ENCODE results near the gene ACR. TPM values are rescaled to one million over a fixed set of nuclear protein-coding genes. Genes with fewer than 3 reads are reported as not detected.

ACR gene
- total and polyA plus RNA-seq, 4 experiments from 2014 or later = not detected

DNA sequence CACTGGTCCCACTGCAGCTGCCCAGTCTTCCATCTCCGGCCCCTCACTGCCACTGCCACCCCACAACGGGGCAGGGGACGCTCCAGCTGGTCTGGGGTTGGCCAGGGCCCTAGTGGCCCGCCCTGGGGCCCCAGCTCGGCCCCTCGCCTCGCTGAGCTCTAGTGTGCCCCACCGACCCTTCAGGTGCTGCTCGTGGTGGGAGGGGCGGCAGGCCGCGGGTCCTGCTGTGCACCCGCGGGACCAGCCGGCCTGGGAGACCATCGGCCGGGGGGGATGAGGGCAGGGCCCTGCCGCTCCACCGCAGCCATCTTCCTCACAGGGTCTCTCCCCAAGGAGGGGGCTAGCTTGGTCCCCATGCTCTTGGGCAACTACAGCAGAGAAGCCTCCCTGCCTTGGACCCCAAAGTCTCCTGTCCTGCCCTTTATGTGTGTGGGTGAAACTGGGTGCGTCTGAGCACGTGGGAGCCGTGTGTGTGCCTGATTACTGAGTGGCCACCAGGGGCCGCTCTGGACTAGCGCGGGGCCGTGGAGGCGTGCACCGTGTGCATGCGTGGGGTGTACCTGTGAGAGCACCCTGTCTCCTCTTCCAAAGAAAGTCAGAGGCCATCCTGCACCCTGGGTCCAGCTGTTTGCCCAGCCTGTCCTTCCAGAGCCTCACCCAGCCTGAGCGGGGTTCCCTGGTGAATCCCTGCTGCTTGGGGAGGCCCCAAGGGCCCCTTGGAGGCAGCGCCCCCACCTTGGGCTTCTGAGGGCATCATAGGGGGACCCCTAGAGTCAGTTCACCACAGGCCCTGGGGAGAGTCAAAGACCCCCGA is 6.0 kb upstream of the ACR start:
- peak overlapping the region in 1 of 7 donors; percentile 74 for H3K27ac Mint-ChIP-seq
- Histone ChIP-seq H3K9me3 (ENCODE audit: control insufficient read depth in 1 of 2, low read length in 2 of 2) (no peaks in the 10 kb centered on the region), H3K27ac (ENCODE audit: low read depth, low read length) (no peak overlapping the region), H3K36me3 (ENCODE audit: insufficient read depth, low read length) (no peaks in the 10 kb centered on the region), H3K4me3 (ENCODE audit: low read length in 2 of 2) (no peak overlapping the region), H3K27me3 (ENCODE audit: insufficient read depth, low read length) (no peaks in the 10 kb centered on the region), H3K4me1 (ENCODE audit: insufficient read depth, low read length) (peaks cover 6% of the 10 kb centered on the region)
- no peak overlapping the region for H3K4me3 Mint-ChIP-seq
- ChIA-PET CTCF (ENCODE audit: partially characterized antibody) (interaction anchor here (0.7 to 1.6 kb wide), 2 partner anchors 25 to 32 kb away, joined by 3 to 10 read pairs; no protein-coding TSS in a partner anchor), POLR2A (ENCODE audit: partially characterized antibody) (no interaction called here)
- peaks cover 0 to 2% of the 10 kb centered on the region in 2 donors for H3K27me3 Mint-ChIP-seq
- peak; percentile 50 to 69 (median 64) for DNase-seq
- H3K36me3 Mint-ChIP-seq = no peaks in the 10 kb centered on the region
- intact Hi-C loops (cut with micrococcal nuclease) = loop anchor here (1.0 kb wide), 1 partner anchor 25 kb away; no protein-coding TSS in a partner anchor
- H3K4me1 Mint-ChIP-seq = peaks cover 4 to 5% (median 4%) of the 10 kb centered on the region in 4 donors
- H3K9me3 Mint-ChIP-seq = no peaks in the 10 kb centered on the region

DNA sequence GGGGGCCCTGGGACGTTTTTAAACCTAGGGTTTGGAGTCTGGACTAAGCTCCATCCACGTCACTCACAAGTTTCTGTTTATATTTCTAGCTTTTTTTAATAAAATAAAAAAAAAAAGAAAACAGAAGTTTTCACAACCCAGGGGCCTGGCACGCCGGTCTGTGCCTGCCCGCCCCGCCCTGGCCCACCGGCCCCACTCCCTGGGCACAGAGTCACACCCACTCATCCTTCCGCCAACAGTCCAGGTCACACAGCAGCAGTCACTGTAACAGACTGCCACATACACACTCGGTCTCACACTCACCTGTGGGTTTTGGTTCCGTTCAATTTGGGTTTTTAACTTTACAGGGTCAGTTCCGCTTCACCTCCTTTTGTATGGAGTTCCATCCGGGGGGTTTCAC is 5.3 kb upstream of the ACR start:
- POLR2A ChIA-PET (ENCODE audit: partially characterized antibody) = no interaction called here
- Histone ChIP-seq H3K4me1 (ENCODE audit: insufficient read depth, low read length) (peaks cover 6% of the 10 kb centered on the region), H3K27me3 (ENCODE audit: insufficient read depth, low read length) (no peaks in the 10 kb centered on the region), H3K27ac (ENCODE audit: low read depth, low read length) (no peak overlapping the region), H3K9me3 (ENCODE audit: control insufficient read depth in 1 of 2, low read length in 2 of 2) (no peaks in the 10 kb centered on the region), H3K4me3 (ENCODE audit: low read length in 2 of 2) (no peak overlapping the region), H3K36me3 (ENCODE audit: insufficient read depth, low read length) (no peaks in the 10 kb centered on the region)
- no peaks in the 10 kb centered on the region for H3K9me3 Mint-ChIP-seq
- H3K27ac Mint-ChIP-seq = peak overlapping the region in 1 of 7 donors; percentile 53
- DNase-seq = no peak
- H3K27me3 Mint-ChIP-seq = peaks cover 2 to 3% of the 10 kb centered on the region in 2 donors
- no peak overlapping the region for H3K4me3 Mint-ChIP-seq
- intact Hi-C loops (cut with micrococcal nuclease) = loop anchor here (1.0 kb wide), 1 partner anchor 25 kb away; no protein-coding TSS in a partner anchor
- peaks cover 4 to 5% (median 4%) of the 10 kb centered on the region in 4 donors for H3K4me1 Mint-ChIP-seq
- CTCF ChIA-PET (ENCODE audit: partially characterized antibody) = interaction anchor here (1.6 kb wide), 1 partner anchor 24 kb away, joined by 10 read pairs; no protein-coding TSS in a partner anchor
- H3K36me3 Mint-ChIP-seq = no peaks in the 10 kb centered on the region

DNA sequence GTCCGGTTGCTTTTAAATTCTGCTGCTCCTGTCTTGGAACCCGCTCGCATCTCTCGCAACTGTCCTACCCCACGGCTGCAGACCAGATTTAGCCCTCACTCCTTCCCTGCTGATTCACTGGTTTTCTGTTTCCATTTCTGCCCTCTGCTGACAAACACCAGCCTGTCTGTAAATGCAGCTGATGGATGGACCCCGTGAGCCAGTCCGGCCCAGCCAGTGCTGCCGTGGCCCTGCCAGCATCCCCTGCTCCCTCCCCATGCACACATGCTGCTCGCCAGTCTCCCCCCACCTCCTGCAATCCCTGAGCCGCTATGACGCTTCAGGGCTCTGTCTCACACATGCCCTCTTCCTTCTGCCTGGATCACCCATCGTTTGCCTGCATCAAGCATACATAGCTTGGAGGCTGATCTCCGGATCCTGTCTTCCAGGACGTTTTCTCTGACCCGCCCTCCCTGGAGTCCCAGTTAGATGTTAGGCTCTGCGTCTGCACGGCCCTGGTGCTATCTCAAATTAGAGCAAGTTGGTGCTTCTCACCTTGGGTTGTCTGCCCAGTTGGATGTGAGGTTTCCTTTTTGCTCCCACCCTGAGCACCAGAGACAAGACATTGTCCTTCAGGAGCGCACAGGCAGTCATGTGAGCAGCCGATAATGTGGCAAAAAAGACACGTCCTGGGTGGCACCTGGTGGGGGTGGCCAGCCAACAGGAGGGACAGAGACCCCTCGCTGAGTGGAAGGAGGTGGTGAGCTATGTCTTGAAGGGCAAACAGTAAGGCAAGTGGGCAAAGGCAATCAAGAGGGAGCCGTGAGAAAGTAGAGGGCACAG is 4.3 kb upstream of the ACR start:
- CTCF ChIA-PET (ENCODE audit: partially characterized antibody) = no interaction called here
- no peaks in the 10 kb centered on the region for H3K36me3 ChIP-seq (ENCODE audit: insufficient read depth, low read length)
- H3K27me3 Mint-ChIP-seq = peaks cover 3 to 4% of the 10 kb centered on the region in 2 donors
- intact Hi-C loops (cut with micrococcal nuclease) = no loop called here
- POLR2A ChIA-PET (ENCODE audit: partially characterized antibody) = no interaction called here
- peak overlapping the region in 2 of 7 donors; percentile 68 to 77 for H3K27ac Mint-ChIP-seq
- no peaks in the 10 kb centered on the region for H3K9me3 ChIP-seq (ENCODE audit: control insufficient read depth in 1 of 2, low read length in 2 of 2)
- no peak overlapping the region for H3K4me3 Mint-ChIP-seq
- peaks cover 4 to 5% (median 4%) of the 10 kb centered on the region in 4 donors for H3K4me1 Mint-ChIP-seq
- no peaks in the 10 kb centered on the region for H3K36me3 Mint-ChIP-seq
- H3K9me3 Mint-ChIP-seq = no peaks in the 10 kb centered on the region
- H3K4me1 ChIP-seq (ENCODE audit: insufficient read depth, low read length) = peaks cover 6% of the 10 kb centered on the region
- H3K4me3 ChIP-seq (ENCODE audit: low read length in 2 of 2) = no peak overlapping the region
- no peaks in the 10 kb centered on the region for H3K27me3 ChIP-seq (ENCODE audit: insufficient read depth, low read length)
- no peak overlapping the region for H3K27ac ChIP-seq (ENCODE audit: low read depth, low read length)
- DNase-seq = no peak

DNA sequence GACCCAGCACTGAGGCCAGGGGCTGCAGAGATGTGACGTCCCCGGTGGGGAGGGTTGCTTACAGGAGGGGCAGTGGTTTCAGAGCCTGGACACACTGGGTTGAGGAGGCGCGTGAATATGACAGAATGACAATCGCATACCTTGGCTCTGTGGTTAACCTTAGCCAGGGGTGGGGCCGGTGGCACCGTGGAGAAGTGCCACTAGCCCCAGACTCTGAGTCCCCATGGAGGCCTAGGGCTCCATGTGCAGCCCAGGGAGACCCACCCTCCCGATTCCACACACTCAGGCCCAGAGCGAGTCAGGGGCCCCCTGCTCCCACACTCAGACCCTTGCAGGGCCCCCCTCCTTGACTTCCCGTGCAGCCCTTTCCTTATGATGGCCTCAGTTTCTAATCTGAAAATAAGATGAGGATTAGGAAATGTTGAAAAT is 3.6 kb upstream of the ACR start:
- H3K9me3 Mint-ChIP-seq = no peaks in the 10 kb centered on the region
- peaks cover 3 to 5% of the 10 kb centered on the region in 2 donors for H3K27me3 Mint-ChIP-seq
- ChIA-PET CTCF (ENCODE audit: partially characterized antibody) (no interaction called here), POLR2A (ENCODE audit: partially characterized antibody) (no interaction called here)
- Histone ChIP-seq H3K4me1 (ENCODE audit: insufficient read depth, low read length) (peaks cover 6% of the 10 kb centered on the region), H3K27ac (ENCODE audit: low read depth, low read length) (no peak overlapping the region), H3K27me3 (ENCODE audit: insufficient read depth, low read length) (no peaks in the 10 kb centered on the region), H3K9me3 (ENCODE audit: control insufficient read depth in 1 of 2, low read length in 2 of 2) (no peaks in the 10 kb centered on the region), H3K36me3 (ENCODE audit: insufficient read depth, low read length) (no peaks in the 10 kb centered on the region), H3K4me3 (ENCODE audit: low read length in 2 of 2) (no peak overlapping the region)
- H3K27ac Mint-ChIP-seq = peak overlapping the region in 2 of 7 donors; percentile 17 to 68
- no peak overlapping the region for H3K4me3 Mint-ChIP-seq
- no peaks in the 10 kb centered on the region for H3K36me3 Mint-ChIP-seq
- no peak for DNase-seq
- H3K4me1 Mint-ChIP-seq = peaks cover 4 to 5% (median 4%) of the 10 kb centered on the region in 4 donors
- intact Hi-C loops (cut with micrococcal nuclease) = no loop called here

DNA sequence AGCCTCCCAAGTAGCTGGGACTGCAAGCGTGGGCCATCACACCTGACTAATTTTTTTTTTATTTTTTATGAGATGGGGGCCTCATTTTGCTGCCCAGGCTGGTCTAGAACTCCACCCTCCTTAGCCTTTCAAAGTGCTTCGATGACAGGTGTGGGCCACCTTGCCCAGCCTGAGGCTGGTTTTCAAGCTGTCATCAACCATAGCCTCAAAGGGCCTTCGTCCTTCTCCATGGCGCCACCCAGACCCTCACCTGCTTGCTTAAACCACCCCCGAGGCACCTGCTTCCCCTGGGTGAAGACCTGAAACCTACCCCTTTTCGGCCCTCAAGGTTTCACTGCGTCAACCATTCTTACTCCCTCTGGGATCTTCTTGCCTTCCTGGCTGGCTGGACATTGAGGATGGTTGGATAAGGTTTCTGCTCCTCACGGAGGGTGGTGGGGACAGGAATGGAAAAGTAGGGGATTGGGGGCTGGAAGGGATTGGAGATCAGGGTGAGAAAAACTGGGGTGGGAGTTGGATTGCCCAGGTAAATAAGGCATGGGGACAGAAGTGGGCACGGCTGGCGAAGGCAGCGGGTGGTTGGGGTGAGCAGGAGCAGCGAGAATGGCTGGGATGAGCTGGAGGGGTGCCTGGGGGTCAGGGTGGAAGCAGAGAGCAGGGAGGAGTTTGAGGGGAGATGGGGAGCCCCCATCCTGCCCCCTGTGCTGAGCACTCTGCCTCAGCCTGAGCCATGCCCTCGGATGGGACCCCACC is 2.8 kb upstream of the ACR start:
- no peaks in the 10 kb centered on the region for H3K9me3 Mint-ChIP-seq
- Histone ChIP-seq H3K27me3 (ENCODE audit: insufficient read depth, low read length) (no peaks in the 10 kb centered on the region), H3K27ac (ENCODE audit: low read depth, low read length) (no peak overlapping the region), H3K9me3 (ENCODE audit: control insufficient read depth in 1 of 2, low read length in 2 of 2) (no peaks in the 10 kb centered on the region), H3K4me1 (ENCODE audit: insufficient read depth, low read length) (peaks cover 6% of the 10 kb centered on the region), H3K36me3 (ENCODE audit: insufficient read depth, low read length) (no peaks in the 10 kb centered on the region), H3K4me3 (ENCODE audit: low read length in 2 of 2) (no peak overlapping the region)
- H3K4me1 Mint-ChIP-seq = peaks cover 4 to 5% (median 4%) of the 10 kb centered on the region in 4 donors
- no peak overlapping the region for H3K4me3 Mint-ChIP-seq
- ChIA-PET CTCF (ENCODE audit: partially characterized antibody) (no interaction called here), POLR2A (ENCODE audit: partially characterized antibody) (no interaction called here)
- no peaks in the 10 kb centered on the region for H3K36me3 Mint-ChIP-seq
- intact Hi-C loops (cut with micrococcal nuclease) = no loop called here
- H3K27ac Mint-ChIP-seq = peak overlapping the region in 1 of 7 donors; percentile 18
- peaks cover 3 to 5% of the 10 kb centered on the region in 2 donors for H3K27me3 Mint-ChIP-seq
- DNase-seq = no peak

DNA sequence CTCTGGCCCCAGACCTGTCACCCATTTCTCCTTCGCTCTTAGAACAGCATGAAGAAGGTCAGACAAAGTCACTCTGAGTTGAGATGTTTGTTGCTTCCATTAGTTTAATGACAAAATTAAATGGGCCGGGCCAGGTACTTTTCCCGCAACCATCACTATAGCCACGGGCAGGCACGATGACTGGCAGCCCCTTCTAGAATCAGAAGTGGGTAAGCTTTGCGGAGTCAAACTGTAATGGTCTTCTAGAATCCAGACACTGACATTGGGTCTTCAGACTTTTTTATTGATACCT is 2.3 kb upstream of the ACR start:
- ChIA-PET CTCF (ENCODE audit: partially characterized antibody) (no interaction called here), POLR2A (ENCODE audit: partially characterized antibody) (no interaction called here)
- Histone ChIP-seq H3K4me1 (ENCODE audit: insufficient read depth, low read length) (peaks cover 6% of the 10 kb centered on the region), H3K9me3 (ENCODE audit: control insufficient read depth in 1 of 2, low read length in 2 of 2) (no peaks in the 10 kb centered on the region), H3K27ac (ENCODE audit: low read depth, low read length) (no peak overlapping the region), H3K4me3 (ENCODE audit: low read length in 2 of 2) (no peak overlapping the region), H3K27me3 (ENCODE audit: insufficient read depth, low read length) (no peaks in the 10 kb centered on the region), H3K36me3 (ENCODE audit: insufficient read depth, low read length) (no peaks in the 10 kb centered on the region)
- Mint-ChIP-seq H3K27ac (no peak overlapping the region), H3K4me1 (peaks cover 4 to 5% (median 4%) of the 10 kb centered on the region in 4 donors), H3K4me3 (no peak overlapping the region), H3K27me3 (peaks cover 3 to 5% of the 10 kb centered on the region in 2 donors), H3K9me3 (no peaks in the 10 kb centered on the region), H3K36me3 (no peaks in the 10 kb centered on the region)
- intact Hi-C loops (cut with micrococcal nuclease) = no loop called here
- no peak for DNase-seq
